GM23338 (cell line): Measurements from ENCODE around the gene KCNA2.

ENCODE experiments used
- CREB1 ChIP-seq: fragments of 250-450 bp; sonication (Bioruptor Pico); IDR thresholded peaks from 2 replicates; pipeline ENCODE4 v1.5.0; 2020; ENCODE audit warnings: low read depth, mild to moderate bottlenecking, moderate library complexity
- CTCF ChIP-seq, 2 experiments: fragments of 200-600 bp in 1 of 2; sonication (generic) in 1 of 2; conservative IDR thresholded peaks; 2 replicates each; pipeline versions ENCODE4 v1.5.1 to v1.6.1; 2016 to 2017; ENCODE audit warnings: antibody characterized with exemption in 2 of 2, low read depth in 2 of 2, mild to moderate bottlenecking in 2 of 2, moderate library complexity in 1 of 2
- ETS1 ChIP-seq: IDR thresholded peaks from 2 replicates; pipeline ENCODE4 v1.6.1; 2016; ENCODE audit warnings: antibody characterized with exemption
- EZH2 ChIP-seq: fragments of 200-600 bp; sonication (generic); IDR thresholded peaks from one replicate; pipeline ENCODE4 v1.8.0; 2017; ENCODE audit warnings: antibody characterized with exemption, mild to moderate bottlenecking, low read depth; ENCODE audit not compliant: unreplicated experiment
- JUNB ChIP-seq: IDR thresholded peaks from one replicate; pipeline ENCODE4 v1.6.1; 2016; ENCODE audit warnings: antibody characterized with exemption; ENCODE audit not compliant: unreplicated experiment
- POLR2AphosphoS5 ChIP-seq: IDR thresholded peaks from 2 replicates; pipeline ENCODE4 v1.6.1; 2016; ENCODE audit warnings: antibody characterized with exemption, low read depth
- REST ChIP-seq: IDR thresholded peaks from one replicate; pipeline ENCODE4 v1.6.1; 2018; ENCODE audit warnings: antibody characterized with exemption; ENCODE audit not compliant: unreplicated experiment
- ZNF114 ChIP-seq: fragments of 250-450 bp; sonication (Bioruptor Pico); IDR thresholded peaks from 2 replicates; pipeline ENCODE4 v1.5.0; 2020; ENCODE audit warnings: mild to moderate bottlenecking, moderate library complexity
- ZNF462 ChIP-seq: fragments of 250-450 bp; sonication (Bioruptor Pico); IDR thresholded peaks from 2 replicates; pipeline ENCODE4 v1.5.0; 2020; ENCODE audit warnings: mild to moderate bottlenecking, moderate library complexity

- no peak for TF ChIP-seq CTCF (conservative IDR thresholded peaks at IDR 0.05; ENCODE audit: low read depth in 2 of 2)
- TF ChIP-seq EZH2 = no peak
- TF ChIP-seq CREB1 = no peak
- no peak for TF ChIP-seq REST
- no peak for TF ChIP-seq ZNF462 (CRISPR knock-in tag)
- TF ChIP-seq POLR2AphosphoS5 = no peak
- TF ChIP-seq JUNB = no peak
- no peak for TF ChIP-seq ZNF114
- TF ChIP-seq ETS1 = no peak
These were observed 35.3 kb downstream of the KCNA2 start for GRCh38 chr1:110570901-110571300.
